Fibroblast of lung (primary cell): ENCODE results near the gene CASR.

Experiments used
- CTCF ChIP-seq, 2 donors: IDR thresholded peaks in 1 of 2; conservative IDR thresholded peaks in 1 of 2; 1 replicate in 1 of 2; 2 replicates in 1 of 2; pipeline ENCODE4 v1.5.1; 2011 to 2012; ENCODE audit warnings: low read length in 2 of 2, control low read depth in 1 of 2, inconsistent platforms in 1 of 2, low read depth in 1 of 2, mild to moderate bottlenecking in 1 of 2
- EZH2 ChIP-seq: IDR thresholded peaks from 2 replicates; pipeline ENCODE4 v1.5.1; 2012; ENCODE audit warnings: low read length, control low read depth, mild to moderate bottlenecking; ENCODE audit errors: missing control alignments

GRCh38 chr3:122231465-122232157, 48.1 kb downstream of the CASR start:
- no peak for TF ChIP-seq CTCF (conservative IDR thresholded peaks at IDR 0.05 in 1 of 2, IDR thresholded peaks at IDR 0.05 in 1 of 2; ENCODE audit: low read depth in 1 of 2, low read length in 2 of 2)
- no peak for TF ChIP-seq EZH2
